DND-41 (cell line): ENCODE data around the gene ALB.

Experiments used
- ATAC-seq: fragments of 200-7000 bp; cut with Tn5 transposase; 3 replicates; pipeline ENCODE4 v1.9.1; 2021; ENCODE audit warnings: low read depth; ENCODE audit not compliant: insufficient read depth
- DNase-seq: peaks from one replicate; pipeline ENCODE4 v3.0.0-alpha.2; 2020
- H2AFZ ChIP-seq: 2 replicates; pipeline ENCODE4 v1.6.0; 2012; ENCODE audit warnings: low read depth, low read length
- H3K27ac ChIP-seq: 2 replicates; pipeline ENCODE4 v1.5.1; 2012; ENCODE audit warnings: low read length, inconsistent platforms
- H3K27me3 ChIP-seq: fragments of 200-600 bp; sonication (generic); 2 replicates; pipeline ENCODE4 v1.6.0; 2012; ENCODE audit warnings: low read length, mild to moderate bottlenecking, inconsistent platforms; ENCODE audit not compliant: insufficient read depth, poor library complexity
- H3K36me3 ChIP-seq: 2 replicates; pipeline ENCODE4 v1.5.1; 2012; ENCODE audit warnings: low read length, inconsistent platforms; ENCODE audit not compliant: insufficient read depth
- H3K4me1 ChIP-seq: 2 replicates; pipeline ENCODE4 v1.5.1; 2012; ENCODE audit warnings: mild to moderate bottlenecking, low read length; ENCODE audit not compliant: insufficient read depth
- H3K4me2 ChIP-seq: 2 replicates; pipeline ENCODE4 v1.6.0; 2012; ENCODE audit warnings: mild to moderate bottlenecking, moderate library complexity, low read length, inconsistent platforms; ENCODE audit not compliant: insufficient read depth
- H3K4me3 ChIP-seq, 2 experiments: fragments of 200-600 bp in 1 of 2; shearing (Covaris generic) in 1 of 2; 2 replicates each; pipeline ENCODE4 v1.5.1; 2012 to 2016; ENCODE audit warnings: inconsistent platforms in 2 of 2, low read length in 2 of 2, mild to moderate bottlenecking in 2 of 2, low read depth in 1 of 2, moderate library complexity in 1 of 2
- H3K79me2 ChIP-seq: 2 replicates; pipeline ENCODE4 v1.6.0; 2012; ENCODE audit warnings: low read length, inconsistent platforms; ENCODE audit not compliant: insufficient read depth
- H3K9ac ChIP-seq: 2 replicates; pipeline ENCODE4 v1.6.0; 2012; ENCODE audit warnings: low read depth, mild to moderate bottlenecking, inconsistent platforms, low read length, moderate library complexity
- H3K9me3 ChIP-seq: 2 replicates; pipeline ENCODE4 v1.5.1; 2012; ENCODE audit warnings: low read length, moderate library complexity, mild to moderate bottlenecking, inconsistent platforms; ENCODE audit not compliant: insufficient read depth, severe bottlenecking
- H4K20me1 ChIP-seq: 2 replicates; pipeline ENCODE4 v1.6.0; 2012; ENCODE audit warnings: low read length; ENCODE audit not compliant: insufficient read depth
- CTCF ChIP-seq: IDR thresholded peaks from 2 replicates; pipeline ENCODE4 v1.5.1; 2012; ENCODE audit warnings: borderline replicate concordance, low read length, moderate library complexity, mild to moderate bottlenecking; ENCODE audit not compliant: poor library complexity, severe bottlenecking; ENCODE audit errors: extremely low read depth
- EZH2 ChIP-seq: IDR thresholded peaks from 3 replicates; pipeline ENCODE4 v1.6.1; 2012; ENCODE audit warnings: borderline replicate concordance, low read depth, mild to moderate bottlenecking, moderate library complexity, low read length, inconsistent platforms; ENCODE audit not compliant: severe bottlenecking

Gene ALB

DNA sequence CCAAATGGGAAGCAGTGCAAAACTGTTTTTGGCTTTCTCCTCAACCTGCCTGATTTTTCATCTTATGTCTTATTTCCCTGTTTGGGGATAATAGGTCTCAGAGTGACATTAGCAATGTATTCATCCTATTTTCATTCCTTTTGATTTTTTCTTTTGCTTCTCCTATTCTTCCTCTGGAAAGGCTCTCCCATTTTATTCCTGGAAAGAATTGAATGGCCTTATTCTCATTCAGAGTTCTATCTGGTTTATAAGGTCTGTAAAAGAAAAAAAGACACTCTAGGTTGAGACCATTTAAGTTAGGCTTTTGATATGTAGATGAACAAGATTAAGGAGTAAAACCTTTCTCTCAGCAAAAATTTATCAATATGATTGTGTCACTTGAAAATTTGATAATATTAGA, 27.8 kb upstream of the ALB start:
- DNase-seq (no peak), ATAC-seq (no peak)
- Histone ChIP-seq H2AFZ (no peak overlapping the region), H3K36me3 (no peaks in the 10 kb centered on the region), H3K9ac (no peak overlapping the region), H3K9me3 (no peaks in the 10 kb centered on the region), H3K79me2 (no peaks in the 10 kb centered on the region), H3K4me2 (no peak overlapping the region), H3K4me1 (no peaks in the 10 kb centered on the region), H3K27ac (no peak overlapping the region), H4K20me1 (no peaks in the 10 kb centered on the region), H3K27me3 (no peaks in the 10 kb centered on the region), H3K4me3 (no peak overlapping the region)
- TF ChIP-seq CTCF, result no peak

GRCh38 chr4:73376976-73377375, 27.1 kb upstream of the ALB start:
- no peak overlapping the region for H3K4me2 ChIP-seq
- no peak overlapping the region for H3K4me3 ChIP-seq
- H2AFZ ChIP-seq, result no peak overlapping the region
- H3K36me3 ChIP-seq, result no peaks in the 10 kb centered on the region
- no peaks in the 10 kb centered on the region for H3K4me1 ChIP-seq
- no peaks in the 10 kb centered on the region for H3K79me2 ChIP-seq
- ATAC-seq (no peak), DNase-seq (no peak)
- H3K27ac ChIP-seq, result no peak overlapping the region
- no peaks in the 10 kb centered on the region for H3K27me3 ChIP-seq
- H3K9ac ChIP-seq, result no peak overlapping the region
- no peaks in the 10 kb centered on the region for H3K9me3 ChIP-seq
- H4K20me1 ChIP-seq, result no peaks in the 10 kb centered on the region
- TF ChIP-seq EZH2, result no peak
- no peak for TF ChIP-seq CTCF

DNA sequence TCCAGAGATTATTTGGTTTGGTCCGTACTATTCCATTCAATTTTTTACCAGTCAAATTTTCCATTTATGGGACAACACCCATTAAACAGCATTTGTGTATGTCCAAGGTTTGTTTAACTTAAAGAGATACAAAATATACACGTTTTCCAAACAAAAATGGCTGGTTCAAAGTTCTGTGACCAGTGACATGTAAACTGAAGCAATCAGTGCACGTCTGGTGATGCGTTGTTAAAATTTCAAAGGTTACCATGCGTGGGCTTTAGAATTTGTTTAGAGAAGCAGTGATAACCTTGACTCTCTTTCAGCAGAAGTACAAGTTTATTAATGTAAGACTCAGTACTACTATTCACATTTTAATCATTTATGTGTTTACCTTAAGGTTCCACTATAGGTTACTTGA, 25.2 kb upstream of the ALB start:
- Histone ChIP-seq H3K4me2 (no peak overlapping the region), H3K79me2 (no peaks in the 10 kb centered on the region), H3K27me3 (no peaks in the 10 kb centered on the region), H3K9ac (no peak overlapping the region), H3K36me3 (no peaks in the 10 kb centered on the region), H3K9me3 (no peaks in the 10 kb centered on the region), H4K20me1 (no peaks in the 10 kb centered on the region), H3K4me3 (no peak overlapping the region), H3K4me1 (no peaks in the 10 kb centered on the region), H2AFZ (no peak overlapping the region), H3K27ac (no peak overlapping the region)
- TF ChIP-seq CTCF (no peak), EZH2 (no peak)
- no peak for DNase-seq
- no peak for ATAC-seq

- H3K79me2 ChIP-seq, result no peaks in the 10 kb centered on the region
- no peak for DNase-seq
- no peak overlapping the region for H2AFZ ChIP-seq
- no peak overlapping the region for H3K27ac ChIP-seq
- no peaks in the 10 kb centered on the region for H3K4me1 ChIP-seq
- no peak overlapping the region for H3K4me2 ChIP-seq
- no peak for ATAC-seq
- H3K9ac ChIP-seq, result no peak overlapping the region
- H3K27me3 ChIP-seq, result no peaks in the 10 kb centered on the region
- H4K20me1 ChIP-seq, result no peaks in the 10 kb centered on the region
- H3K4me3 ChIP-seq, result no peak overlapping the region
- no peak for TF ChIP-seq EZH2
- no peaks in the 10 kb centered on the region for H3K36me3 ChIP-seq
- H3K9me3 ChIP-seq, result no peaks in the 10 kb centered on the region
Observed at GRCh38 chr4:73379946-73380345, 24.1 kb upstream of the ALB start.
